Uterus (tissue), 2 donors: ENCODE measurements around the gene CMTR1.

ENCODE experiments used
- CTCF ChIP-seq, 4 experiments: fragments of 200-600 bp in 2 of 4; fragments of 450-650 bp in 2 of 4; sonication (generic) in 2 of 4; IDR thresholded peaks; one replicate each; pipeline ENCODE4 v1.5.1; 2016 to 2019; ENCODE audit warnings: antibody characterized with exemption in 4 of 4, mild to moderate bottlenecking in 2 of 4, moderate library complexity in 1 of 4
- POLR2A ChIP-seq, 2 donors: fragments of 450-650 bp; IDR thresholded peaks; one replicate each; pipeline ENCODE4 v1.6.1; 2016; ENCODE audit warnings: antibody characterized with exemption in 2 of 2, mild to moderate bottlenecking in 1 of 2, moderate library complexity in 1 of 2

DNA sequence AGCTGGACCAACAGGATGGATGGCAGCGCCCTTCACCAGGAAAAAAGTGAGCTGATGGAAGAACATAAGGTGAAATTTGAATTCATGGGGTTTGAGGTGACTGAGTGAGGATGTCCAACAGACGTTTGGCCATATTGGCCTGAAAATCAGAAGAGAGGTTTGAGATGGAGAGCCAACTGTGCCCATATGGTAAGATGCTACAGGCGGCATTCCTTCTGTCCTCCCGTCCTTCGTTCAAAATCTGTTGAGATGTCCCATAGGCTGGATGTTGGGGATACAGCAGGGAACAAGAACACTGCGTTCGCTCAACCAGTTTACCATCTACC lies 468 bp upstream of the CMTR1 start:
- no peak for TF ChIP-seq CTCF (IDR thresholded peaks at IDR 0.05)
- no peak for TF ChIP-seq POLR2A (IDR thresholded peaks at IDR 0.05)
